Activated T-cell treated with anti-CD3 and anti-CD28 coated beads for 1 hour (primary cell): Measurements from ENCODE around the gene SKIC2.

ENCODE experiments used
- DNase-seq: peaks from one replicate; pipeline ENCODE4 v3.0.0-alpha.2; 2020; ENCODE audit warnings: low read depth

SKIC2 gene

GRCh38 chr6:31945507-31946369 is 13.2 kb upstream of the SKIC2 start, which contains the start of gene CFB:
Gene CFB (plus strand): TSS chr6:31946095. CDS start chr6:31946222, 127 bp downstream.
- no peak for DNase-seq

DNA sequence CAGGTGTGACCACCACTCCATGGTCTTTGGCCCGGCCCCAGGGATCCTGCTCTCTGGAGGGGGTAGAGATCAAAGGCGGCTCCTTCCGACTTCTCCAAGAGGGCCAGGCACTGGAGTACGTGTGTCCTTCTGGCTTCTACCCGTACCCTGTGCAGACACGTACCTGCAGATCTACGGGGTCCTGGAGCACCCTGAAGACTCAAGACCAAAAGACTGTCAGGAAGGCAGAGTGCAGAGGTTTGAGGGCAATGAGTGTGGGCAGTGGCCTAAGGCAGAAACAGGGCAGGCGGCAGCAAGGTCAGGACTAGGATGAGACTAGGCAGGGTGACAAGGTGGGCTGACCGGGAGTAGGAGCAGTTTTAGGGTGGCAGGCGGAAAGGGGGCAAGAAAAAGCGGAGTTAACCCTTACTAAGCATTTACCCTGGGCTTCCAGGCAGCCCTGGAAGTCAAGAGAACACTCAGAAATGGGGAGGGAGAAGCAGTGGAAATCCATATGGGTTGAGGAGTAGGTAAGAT is 12.5 kb upstream of the SKIC2 start:
- no peak for DNase-seq

GRCh38 chr6:31947070-31947675 is 11.8 kb upstream of the SKIC2 start:
- DNase-seq: no peak

DNA sequence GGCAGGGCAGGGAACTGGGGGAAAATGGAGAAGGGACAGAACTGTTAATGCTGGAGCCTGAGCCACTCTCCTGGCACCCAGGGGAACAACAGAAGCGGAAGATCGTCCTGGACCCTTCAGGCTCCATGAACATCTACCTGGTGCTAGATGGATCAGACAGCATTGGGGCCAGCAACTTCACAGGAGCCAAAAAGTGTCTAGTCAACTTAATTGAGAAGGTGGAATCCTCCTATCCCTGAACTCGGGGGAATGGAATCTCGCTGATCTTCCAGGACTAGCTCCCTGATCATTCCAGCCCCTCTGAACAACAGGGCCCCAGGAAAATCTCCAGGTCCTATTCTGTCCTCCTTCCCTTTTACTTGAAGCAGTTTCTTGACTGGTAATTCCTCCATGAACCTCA is 11.1 kb upstream of the SKIC2 start:
- no peak for DNase-seq

- no peak for DNase-seq
Observed at GRCh38 chr6:31948306-31948705, 10.7 kb upstream of the SKIC2 start.

- no peak for DNase-seq
Observed at GRCh38 chr6:31948753-31949413, 10.1 kb upstream of the SKIC2 start.

DNA sequence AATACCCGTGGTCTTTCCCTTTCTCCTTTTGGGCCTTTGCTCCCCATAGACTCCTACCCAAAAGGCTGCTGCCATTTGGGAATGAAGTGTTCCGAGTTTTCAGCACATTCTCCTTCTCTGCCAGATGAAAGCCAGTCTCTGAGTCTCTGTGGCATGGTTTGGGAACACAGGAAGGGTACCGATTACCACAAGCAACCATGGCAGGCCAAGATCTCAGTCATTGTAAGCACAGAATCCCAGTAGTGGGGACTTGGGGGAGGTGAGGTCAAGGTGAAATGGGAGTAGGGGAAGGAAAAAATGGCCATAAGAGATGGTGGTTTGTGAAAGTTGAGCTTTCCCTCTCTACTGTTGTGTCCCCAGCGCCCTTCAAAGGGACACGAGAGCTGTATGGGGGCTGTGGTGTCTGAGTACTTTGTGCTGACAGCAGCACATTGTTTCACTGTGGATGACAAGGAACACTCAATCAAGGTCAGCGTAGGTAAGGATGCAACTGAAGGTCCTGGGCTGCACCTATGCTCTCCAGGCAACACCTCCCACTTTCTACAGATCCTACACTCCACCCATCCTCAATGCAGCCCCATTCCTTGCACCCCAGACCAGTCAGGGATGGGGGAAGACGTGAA is 8.9 kb upstream of the SKIC2 start:
- DNase-seq: no peak

GRCh38 chr6:31952140-31952805 is 6.7 kb upstream of the SKIC2 start:
- peak; percentile 27 for DNase-seq

DNA sequence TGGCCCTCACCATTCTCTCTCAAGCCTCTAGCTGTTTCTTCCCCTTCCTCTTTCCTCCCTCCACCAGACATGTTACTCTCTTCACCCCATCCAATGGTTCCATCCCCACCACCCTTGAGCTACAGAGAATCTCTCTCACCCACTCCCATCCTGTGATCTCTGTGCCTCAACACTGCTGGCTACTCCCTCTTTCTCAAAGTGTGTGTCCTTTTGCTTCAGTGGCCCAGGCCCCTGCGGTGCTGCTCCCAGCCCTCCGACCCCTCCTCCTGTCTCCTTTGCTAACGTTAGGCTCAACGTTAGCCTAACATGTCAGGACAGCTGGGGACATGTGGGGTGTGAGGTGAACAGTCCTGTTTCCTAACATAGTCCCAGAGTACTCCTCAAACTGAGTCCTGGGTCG is 6.1 kb upstream of the SKIC2 start:
- no peak for DNase-seq

DNA sequence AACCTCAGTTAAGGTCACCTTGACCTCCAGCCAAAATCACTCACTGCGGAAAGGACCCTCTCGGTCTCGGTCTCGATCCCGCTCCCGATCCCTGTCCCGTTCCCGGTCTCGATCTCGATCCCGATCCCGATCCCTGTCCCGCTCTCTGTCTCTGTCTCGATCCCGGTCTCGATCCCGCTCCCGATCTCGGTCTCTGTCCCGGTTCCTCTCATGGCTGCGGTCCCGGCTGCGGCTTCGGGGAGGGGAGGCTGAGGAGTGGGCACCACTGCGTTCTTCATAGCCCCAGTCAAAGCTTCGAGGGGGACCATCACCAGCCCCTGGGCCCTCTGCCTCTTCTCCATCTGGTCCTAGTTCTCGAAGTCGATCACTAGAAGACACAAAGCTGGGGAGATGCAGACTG is 4.5 kb upstream of the SKIC2 start:
- no peak for DNase-seq

GRCh38 chr6:31956796-31957195 is 2.2 kb upstream of the SKIC2 start:
- DNase-seq: no peak

GRCh38 chr6:31958412-31958740 is 599 bp upstream of the SKIC2 start:
- DNase-seq: no peak

DNA sequence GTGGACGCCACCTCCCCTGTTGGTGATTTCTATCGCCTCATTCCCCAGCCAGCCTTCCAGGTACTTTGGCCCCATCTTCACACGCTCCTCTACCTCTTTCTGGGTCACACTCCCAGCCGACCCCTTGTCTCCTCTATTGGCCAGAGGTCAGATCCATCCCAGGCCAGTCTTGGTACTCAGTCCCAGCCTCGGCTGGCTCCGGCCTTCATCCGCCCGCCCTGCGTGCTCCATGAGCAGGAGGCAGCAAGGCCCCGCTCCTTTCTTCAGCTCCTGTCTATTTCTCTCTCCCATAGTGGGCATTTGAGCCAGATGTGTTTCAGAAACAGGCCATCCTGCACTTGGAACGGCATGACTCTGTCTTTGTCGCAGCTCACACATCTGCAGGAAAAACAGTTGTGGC is 2.6 kb downstream of the SKIC2 start:
- DNase-seq: no peak

GRCh38 chr6:31963921-31964320 is 4.9 kb downstream of the SKIC2 start:
- DNase-seq: no peak

GRCh38 chr6:31965700-31966099 is 6.7 kb downstream of the SKIC2 start:
- no peak for DNase-seq

DNA sequence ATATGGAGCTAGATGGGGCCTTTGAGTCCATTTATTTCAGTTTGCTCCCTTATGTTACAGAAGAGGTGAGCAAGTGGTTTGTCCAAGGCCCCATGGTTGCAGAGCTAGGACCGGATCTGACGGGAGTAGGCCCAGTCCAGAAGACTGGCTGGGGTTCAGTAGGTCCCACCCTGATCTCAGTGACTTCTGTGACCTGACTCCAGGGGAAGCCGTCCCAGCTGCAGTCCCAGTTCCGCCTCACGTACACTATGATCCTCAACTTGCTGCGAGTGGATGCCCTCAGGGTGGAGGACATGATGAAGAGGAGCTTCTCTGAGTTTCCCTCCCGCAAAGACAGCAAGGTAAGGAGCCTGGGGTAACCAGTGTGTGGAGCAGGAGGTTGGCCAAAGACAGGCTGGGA is 7.5 kb downstream of the SKIC2 start:
- no peak for DNase-seq

DNA sequence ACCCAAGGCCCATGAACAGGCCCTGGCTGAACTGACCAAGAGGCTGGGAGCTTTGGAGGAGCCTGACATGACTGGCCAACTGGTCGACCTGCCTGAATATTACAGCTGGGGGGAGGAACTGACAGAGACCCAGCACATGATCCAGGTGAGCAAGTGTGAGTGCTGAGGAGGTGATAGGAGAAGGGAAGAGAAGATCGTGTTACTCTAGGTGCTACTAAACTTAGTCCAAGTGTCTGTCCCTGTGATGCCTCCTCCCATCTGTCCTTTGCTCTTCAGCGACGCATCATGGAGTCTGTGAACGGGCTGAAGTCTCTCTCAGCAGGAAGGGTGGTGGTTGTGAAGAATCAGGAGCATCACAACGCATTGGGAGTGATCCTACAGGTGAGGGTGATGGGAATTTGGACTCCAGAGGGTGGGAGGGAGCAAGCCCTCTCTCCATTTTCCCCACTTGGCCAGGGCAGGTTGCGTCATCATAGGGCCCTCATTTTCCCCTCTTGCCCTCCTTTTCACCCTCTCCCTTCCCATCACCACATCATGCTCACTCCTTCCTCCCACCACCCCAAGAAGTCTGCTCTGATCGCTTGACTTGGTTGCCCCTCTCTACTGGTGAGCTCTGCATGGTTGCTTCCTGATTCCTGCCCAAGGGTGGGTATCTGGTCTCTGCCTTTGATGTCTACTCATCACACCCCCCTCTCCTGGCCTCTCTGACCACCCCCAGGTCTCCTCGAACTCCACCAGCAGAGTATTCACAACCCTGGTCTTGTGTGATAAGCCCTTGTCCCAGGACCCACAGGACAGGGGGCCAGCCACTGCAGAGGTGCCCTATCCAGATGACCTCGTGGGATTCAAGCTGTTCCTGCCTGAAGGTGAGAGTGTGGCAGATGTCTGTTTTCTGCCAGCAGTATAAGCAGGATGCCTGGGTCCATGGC is 8.3 kb downstream of the SKIC2 start:
- DNase-seq: no peak

DNA sequence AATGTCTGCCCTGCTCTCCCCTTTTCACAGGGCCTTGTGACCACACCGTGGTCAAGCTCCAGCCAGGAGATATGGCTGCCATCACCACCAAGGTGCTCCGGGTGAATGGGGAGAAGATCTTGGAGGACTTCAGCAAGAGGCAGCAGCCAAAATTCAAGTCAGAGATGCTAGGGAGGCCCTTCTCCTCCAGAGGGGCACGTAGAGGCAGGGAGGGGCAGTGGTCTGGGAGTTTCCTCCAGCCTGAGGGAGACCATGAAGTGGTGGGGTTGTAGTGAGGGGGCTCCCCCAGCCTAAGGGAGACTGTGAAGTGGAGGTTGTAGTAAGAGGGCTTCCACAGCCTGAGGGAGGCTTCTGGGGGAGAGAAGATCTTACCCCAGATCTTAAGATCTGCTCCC is 8.9 kb downstream of the SKIC2 start:
- no peak for DNase-seq

GRCh38 chr6:31968326-31968725 is 9.4 kb downstream of the SKIC2 start:
- DNase-seq: no peak

GRCh38 chr6:31968791-31969711 is 10.1 kb downstream of the SKIC2 start:
- DNase-seq: no peak
